ENCODE measurements around the gene AP2B1.

The AP2B1 gene

DNA sequence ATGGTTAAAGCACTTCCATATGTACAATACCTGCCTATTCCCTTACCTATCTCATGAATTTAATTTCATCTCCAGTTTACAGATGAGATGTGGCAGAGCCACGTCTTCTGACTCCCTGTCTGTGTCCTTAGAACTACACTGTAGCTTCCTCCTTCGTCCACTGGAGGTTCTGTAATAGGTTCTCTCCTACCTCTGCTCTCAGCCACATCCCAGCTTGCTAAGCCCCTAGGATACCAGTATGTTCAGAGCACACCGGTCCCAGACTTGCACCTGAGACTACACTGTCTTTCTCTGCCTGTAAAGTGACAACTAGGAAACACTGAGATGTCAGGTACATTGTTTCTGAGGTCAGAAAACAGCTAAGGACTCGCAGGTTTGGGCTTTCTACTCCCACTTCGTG, 140.5 kb downstream of the AP2B1 start:
- H3K4me3 ChIP-seq (ENCODE audit: low read depth, low read length), result no peak overlapping the region
- no peak for TF ChIP-seq CTCF (IDR thresholded peaks at IDR 0.05; ENCODE audit: low read depth, low read length)

DNA sequence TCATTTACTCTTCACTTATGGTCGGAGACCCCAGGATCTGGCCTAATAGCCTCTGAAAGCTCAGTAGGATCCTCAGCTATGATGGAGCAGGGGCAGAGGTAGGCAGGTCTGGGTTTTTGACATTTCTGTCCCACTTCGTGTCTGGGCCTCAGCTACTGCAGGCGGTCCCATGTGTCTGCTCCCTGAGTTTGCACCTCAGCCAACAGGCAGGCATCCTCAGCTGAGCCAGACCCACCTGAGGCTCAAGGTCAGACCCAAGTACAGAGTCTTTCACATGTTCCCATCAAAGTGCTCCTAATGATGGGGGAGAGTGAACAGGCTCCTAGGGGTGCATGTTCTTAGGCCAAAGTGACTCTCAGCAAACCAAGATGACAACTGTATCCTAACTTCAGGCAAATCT, 141.4 kb downstream of the AP2B1 start:
- no peak overlapping the region for H3K4me3 ChIP-seq (ENCODE audit: low read depth, low read length)
- no peak for TF ChIP-seq CTCF (IDR thresholded peaks at IDR 0.05; ENCODE audit: low read depth, low read length)

DNA sequence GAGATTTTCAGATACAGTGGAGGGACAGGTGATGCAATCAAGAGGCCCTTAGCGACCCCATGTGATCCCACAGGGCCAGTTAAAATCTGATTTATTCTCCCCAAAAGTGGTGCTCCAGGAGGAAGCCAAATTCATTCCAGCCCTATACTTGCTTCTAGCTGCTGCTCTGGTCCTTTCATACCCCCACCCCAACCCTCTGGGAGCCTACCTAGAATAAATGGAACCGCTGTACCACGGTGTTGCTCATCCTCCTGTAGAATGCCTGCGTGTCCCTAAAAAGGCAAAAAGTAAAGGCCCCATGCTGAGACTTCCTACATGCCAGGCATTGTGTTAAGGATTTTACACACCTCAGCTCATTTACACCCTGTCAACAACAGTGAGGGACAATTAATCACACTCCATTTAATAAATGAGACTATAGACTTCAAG, 142.3 kb downstream of the AP2B1 start:
- no peak for TF ChIP-seq CTCF (IDR thresholded peaks at IDR 0.05; ENCODE audit: low read depth, low read length)
- H3K4me3 ChIP-seq (ENCODE audit: low read depth, low read length), result no peak overlapping the region

GRCh38 chr17:35730400-35731005, 143.4 kb downstream of the AP2B1 start:
- no peak overlapping the region for H3K4me3 ChIP-seq (ENCODE audit: low read depth, low read length)
- no peak for TF ChIP-seq CTCF (IDR thresholded peaks at IDR 0.05; ENCODE audit: low read depth, low read length)

- no peak for TF ChIP-seq CTCF (IDR thresholded peaks at IDR 0.05; ENCODE audit: low read depth, low read length)
- peak within 1 kb of the TSS; percentile 58 for H3K4me3 ChIP-seq (ENCODE audit: low read depth, low read length)
These were observed 144.3 kb downstream of the AP2B1 start, which contains the start of gene RASL10B for GRCh38 chr17:35731239-35731916. Gene RASL10B (plus strand): TSS chr17:35731639. CDS start chr17:35735185, 3,546 bp downstream.

DNA sequence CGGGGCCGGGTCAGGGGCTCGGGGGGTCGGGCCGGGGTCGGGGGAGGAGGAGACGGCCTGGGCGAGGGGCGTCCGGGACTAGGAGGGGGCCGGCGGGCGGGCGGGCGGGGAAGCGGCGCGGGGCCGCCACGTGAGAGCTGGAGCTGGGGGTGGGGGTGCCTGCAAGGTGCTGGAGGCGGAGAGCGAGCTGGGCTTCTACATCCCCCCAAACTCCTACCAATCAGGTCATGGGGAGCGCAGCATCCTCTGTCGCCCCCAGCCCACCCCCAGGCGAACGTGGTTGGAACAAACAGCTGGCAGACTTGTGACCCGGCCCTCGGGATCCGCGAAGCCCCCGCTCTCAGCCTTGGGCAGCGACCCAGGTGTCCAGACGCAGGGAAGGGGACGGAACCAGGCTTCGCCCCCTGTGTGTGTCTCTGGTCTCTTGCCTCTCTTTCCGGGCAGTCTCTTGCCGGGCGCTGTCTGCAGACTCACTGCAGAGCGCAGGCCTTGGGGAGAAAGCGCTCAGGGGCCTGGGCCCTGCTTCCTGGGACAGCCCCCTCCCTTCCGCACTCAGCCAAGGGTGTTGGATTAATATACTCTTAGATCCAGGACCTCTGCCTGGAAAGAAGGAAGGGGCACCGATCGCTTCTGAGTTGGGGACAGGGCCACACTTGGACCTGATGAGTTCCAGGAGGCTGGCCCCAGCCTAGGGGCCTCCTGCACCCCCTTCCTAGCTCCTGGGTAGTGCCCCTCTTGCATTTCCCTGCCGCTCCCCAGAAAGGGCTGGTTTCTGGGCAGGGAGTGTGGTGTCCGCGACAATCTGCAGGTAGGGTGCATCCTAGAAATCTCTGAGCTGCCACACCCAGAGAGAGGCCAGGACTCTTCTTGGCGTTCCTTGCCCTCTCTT, 145.0 kb downstream of the AP2B1 start:
- TF ChIP-seq CTCF (IDR thresholded peaks at IDR 0.05; ENCODE audit: low read depth, low read length), result no peak
- H3K4me3 ChIP-seq (ENCODE audit: low read depth, low read length), result peak overlapping the region; percentile 58

DNA sequence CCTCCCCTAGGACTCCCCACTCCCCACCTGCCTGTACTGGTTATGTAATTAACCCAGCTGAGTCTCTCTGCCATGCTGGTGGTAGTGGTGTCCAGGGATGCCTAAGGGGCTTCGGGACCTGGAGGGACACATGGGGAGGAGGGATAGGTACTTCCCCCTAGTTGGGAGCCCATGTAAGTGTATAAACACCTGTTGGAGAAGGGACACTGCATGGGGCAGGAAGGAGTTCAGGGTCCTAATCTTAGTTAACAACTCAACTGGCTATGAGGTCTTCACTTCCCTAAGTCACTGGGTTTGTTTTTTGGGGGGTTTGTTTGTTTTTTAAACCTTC, 145.6 kb downstream of the AP2B1 start:
- no peak for TF ChIP-seq CTCF (IDR thresholded peaks at IDR 0.05; ENCODE audit: low read depth, low read length)
- H3K4me3 ChIP-seq (ENCODE audit: low read depth, low read length), result no peak overlapping the region

Measured in WI38 (cell line).